DMS79 (cell line): ENCODE measurements around the gene NSMCE3.

Experiments used
- DNase-seq: peaks from one replicate; lab custom pipeline; 2025; lab: John Stamatoyannopoulos, UW

NSMCE3 gene

DNA sequence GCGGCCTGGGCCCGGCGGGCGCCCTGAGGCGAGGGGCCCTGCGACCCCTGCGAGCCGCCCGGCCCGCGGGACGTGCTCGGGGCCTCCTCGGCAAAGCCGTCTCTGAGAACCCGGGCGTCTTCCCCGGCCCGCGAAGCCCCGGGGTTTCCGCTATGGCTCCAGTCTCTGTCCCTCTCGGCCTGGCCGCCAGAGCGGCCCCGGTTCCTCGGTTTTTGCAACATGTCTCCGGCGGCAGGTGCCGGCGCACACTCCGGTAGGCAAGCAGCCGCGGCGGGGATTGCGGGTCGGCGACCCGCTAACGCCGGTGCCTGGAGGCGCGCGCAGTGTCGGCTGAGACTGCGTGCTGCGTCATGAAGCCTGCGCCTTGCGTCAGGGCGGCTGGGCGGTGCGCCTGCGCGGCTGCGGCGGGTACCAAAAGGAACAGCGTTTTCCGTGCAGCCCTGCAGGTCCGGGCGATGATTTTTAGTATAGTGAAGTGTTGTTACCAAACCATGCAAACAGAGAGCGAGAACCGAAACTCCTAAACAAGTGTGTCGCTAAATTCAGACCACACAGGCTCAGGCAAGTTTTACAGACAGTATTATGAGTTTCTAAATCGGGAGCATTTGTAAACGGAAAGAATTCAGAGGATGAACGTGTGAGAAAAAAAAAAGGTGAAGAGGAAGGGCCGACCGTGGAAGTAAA lies at the start of gene NSMCE3:
TSS of gene NSMCE3 (minus strand) at position 338 of the 684 bp plus-strand sequence. CDS start at position 221, 117 bp downstream.
- peak; percentile 32 for DNase-seq

DNA sequence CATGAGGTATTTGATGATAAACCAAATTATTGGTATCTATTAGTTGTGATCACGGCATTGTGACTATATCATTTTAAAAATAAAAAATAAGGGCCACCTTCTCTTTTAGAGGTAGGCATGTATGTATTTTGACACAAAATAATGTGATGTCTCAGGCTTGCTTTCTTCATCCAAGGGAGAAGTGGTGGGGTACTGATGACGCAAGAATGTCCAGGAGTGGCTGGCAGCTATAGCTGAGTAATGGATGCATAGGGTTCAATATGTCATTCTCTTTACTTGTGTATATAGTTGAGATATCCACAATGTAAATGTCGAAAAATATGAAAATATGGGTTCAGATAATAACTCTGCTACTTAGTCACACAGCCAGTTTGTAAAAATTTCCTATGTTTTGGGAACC lies 46.8 kb upstream of the NSMCE3 start:
- no peak for DNase-seq

DNA sequence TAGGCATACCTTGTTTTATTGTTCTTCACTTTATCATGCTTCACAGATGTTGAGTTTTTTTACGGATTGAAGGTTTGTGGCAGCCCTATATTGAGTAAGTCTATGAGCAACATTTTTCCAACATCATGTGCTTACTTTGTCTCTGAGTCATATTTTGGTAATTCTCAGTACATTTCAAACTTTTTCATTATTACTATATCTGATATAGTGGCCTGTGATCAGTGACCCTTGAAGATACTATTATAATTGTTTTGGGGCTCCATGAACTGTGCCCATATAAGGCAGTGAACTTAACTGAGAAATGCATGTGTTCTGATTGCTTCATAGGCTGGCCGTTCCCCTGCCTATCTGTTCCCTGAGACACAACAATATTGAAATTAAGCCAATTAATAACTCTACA lies 42.8 kb upstream of the NSMCE3 start:
- no peak for DNase-seq

DNA sequence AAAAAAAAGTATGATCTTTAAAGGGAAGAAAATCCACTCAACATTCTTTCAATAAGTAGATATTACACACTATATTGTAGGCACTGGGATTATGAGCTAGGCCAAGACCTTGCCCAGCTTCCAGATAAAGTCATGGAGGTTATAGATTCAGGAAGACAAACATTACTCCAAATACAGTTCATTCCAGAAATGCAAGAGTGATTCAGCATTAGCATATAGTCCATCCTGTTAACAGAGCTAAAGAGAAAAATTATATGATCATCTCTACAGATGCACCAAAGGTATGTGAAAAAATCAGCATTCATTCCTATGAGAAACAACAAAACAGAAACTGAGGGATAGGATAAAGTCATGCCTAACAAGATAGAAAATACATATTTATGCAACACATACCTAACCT lies 42.1 kb upstream of the NSMCE3 start:
- no peak for DNase-seq

DNA sequence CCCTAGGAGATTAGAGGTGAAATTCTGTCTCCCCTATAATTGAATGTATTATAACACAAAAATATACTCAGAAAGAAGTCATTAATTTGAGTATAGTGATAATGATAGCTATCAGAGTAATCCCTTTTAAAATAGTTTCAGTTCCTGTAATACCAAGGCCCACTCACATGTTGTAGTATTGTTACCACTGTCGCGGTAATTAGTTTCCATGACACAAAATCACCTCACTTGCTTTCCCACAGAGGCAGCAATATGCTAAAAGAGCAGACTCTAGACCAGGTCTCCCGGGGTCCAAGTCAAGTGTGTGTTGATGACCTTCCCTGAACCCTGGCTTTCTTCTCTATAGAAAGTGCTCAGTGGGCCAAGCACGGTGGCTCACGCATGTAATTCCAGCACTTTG lies 39.5 kb upstream of the NSMCE3 start:
- no peak for DNase-seq

DNA sequence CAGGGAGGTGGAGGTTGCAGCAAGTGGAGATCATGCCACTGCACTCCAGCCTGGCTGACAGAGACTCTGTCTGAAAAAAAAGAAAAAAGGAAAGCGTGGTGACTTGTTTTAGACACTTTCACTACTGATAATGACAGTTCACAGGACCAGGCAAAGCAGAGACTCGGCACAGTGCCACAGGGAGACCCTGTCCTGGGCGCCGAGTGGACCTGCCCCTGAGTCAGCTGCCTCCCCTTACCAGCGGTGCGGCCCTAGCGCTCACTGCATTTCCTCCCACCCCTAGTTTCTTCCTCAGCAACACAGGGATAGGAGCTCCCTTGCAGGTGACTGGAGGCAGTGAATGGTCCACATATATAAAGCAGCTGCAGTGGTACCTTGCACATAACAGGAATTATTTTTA lies 38.7 kb upstream of the NSMCE3 start:
- no peak for DNase-seq

DNA sequence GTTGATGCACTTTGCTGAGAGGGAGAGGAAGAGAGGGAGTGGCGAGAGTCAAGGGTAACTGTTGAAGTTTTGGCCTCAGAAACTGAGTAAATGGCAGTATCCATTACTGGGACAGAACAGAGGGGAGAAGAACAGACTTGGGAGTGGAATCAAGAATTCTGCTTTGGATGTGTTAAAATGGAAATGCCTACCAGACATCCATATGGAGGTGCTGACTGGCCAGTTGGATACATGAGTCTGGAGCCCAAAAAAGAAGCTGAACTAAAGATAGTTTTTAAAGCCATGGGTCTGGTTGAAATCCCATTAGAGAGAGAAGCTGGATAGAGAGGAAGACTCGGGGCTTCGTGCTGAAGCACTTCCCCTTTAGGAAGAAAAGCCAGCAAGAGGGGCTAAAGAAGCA lies 35.9 kb upstream of the NSMCE3 start:
- DNase-seq = no peak

DNA sequence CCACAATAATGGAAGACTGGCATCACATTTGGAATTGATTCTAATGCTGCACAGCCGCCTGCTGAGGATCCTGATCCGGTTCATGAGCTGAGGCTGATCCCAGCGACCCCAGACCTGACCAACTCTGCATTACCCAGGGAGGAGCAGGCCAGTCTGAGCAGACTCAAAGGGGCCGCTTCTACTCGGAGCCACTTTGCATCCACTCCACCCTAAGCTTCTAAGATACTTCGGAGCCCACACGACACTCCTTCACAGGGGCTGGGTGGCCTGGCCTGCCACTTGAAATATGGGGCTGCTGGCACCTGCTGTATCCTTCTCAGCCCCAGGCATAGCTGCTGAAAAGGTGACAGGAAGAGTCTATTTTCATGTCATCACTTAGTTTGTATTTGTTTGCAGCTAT lies 33.2 kb upstream of the NSMCE3 start:
- DNase-seq = peak; percentile 5

DNA sequence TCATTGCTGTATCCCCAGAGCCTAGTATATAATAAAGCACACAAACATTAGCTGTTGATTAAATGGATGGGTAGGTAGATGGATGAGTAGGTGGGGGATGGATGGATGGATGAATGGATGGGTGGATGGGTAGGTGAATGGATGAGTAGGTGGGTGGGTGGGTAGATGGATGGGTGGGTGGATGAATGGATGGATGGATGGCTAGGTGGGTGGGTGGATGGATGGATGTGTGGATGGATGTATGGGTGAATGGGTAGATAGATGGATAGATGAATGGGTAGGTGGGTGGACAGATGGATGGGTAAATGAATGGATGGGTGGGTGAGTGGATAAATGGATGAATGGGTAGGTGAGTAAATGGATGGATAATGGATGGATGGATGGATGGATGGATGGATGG lies 30.2 kb upstream of the NSMCE3 start:
- no peak for DNase-seq

DNA sequence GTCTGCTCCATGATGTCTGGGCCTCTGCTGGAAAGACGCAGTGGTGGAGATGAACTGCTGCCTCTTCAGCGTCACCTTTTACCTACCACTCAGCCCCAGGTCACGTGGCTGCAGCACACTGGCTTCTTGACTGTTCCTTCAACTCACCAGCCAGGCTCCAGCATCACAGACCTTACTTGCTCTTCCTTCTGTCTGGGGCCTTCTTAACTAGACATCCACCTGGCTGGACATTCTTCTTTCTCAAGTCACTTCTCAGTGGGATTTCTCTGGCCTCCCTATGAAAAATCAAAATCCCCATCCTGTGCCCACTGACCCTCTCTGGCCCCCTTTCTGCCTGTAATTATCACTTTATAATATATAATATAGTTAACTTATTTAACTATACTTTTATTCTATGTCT lies 29.7 kb upstream of the NSMCE3 start:
- DNase-seq = no peak

DNA sequence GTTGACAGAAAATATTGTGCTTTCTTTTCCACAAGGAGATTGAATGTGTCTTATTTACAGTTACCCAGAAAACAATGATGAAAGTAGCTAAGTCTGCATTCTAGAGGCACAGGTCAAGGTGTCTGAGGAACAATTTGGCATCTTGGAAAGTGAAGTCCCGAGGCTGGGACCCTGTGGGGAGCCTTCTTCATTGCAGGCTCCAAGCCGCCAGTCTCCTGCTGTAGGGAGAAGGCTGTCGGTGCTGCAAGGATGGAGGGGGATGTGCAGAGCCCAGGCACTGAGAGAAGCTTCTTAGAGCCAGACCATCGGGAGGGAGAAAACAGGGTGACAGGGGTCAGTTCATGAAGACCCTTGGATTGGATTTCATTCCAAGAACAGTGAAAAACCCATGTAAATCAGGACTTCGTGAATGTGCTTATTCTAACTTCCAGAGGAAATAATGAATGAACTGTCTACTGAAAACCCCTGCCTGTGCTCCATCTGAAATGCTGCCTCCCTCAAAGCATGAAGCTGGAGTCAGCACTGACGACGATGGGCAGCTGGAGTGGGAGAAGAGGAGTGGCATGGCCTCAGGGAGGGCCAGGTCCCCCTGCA lies 25.2 kb upstream of the NSMCE3 start:
- DNase-seq = no peak

DNA sequence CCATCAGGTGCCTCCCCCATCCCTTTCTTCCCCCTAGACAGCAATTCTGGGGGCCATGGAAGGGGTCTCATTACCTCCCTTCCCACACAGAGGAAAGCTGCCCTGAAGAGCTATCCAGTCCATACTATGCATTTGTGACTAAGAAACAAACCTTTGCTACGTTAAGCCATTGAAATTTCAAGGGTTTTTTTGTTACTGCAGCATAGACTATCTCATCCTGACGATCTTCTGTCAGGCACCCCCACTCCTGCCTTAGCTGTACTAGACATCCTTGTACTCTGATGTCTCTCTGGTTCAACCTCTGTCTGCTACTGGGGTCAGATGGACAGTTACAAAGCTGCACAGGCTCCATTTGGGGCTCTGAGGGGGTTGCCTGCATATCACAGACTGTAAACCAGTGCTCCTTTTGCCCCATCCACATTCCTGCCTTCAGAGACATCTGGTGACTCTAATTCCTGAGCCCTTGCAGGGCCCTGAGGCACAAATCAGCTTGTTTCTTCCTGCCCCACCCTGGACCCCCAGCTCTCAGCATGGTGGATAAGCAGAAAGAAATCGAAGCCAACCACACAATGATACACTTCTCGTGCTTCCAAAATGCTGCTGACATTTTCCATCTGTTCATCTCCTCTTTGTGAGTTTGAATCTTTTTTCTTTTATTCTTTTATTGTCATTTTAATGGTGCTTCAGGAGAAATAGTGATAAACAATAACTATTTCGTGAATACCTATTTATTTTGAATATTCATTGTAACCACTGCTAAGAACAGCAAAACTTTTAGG lies 21.6 kb upstream of the NSMCE3 start:
- no peak for DNase-seq

DNA sequence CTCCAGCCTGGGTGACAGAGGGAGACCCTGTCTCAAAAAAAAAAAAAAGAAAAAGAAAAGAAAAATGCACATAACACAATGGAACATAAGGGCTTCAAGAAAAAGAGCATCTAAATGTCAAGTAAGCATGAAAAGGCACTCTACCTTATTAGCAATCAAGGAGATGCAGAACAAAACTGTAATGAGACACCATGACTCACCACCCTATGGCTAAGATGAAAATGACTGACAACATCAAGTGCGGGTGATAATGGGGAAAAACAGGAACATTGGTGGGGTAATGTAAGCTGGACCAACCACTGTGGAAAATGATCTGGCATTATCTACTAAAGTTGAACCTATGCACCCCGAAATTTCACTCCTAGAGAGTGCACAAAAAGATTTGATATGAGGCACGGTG lies 19.6 kb upstream of the NSMCE3 start:
- DNase-seq = no peak

DNA sequence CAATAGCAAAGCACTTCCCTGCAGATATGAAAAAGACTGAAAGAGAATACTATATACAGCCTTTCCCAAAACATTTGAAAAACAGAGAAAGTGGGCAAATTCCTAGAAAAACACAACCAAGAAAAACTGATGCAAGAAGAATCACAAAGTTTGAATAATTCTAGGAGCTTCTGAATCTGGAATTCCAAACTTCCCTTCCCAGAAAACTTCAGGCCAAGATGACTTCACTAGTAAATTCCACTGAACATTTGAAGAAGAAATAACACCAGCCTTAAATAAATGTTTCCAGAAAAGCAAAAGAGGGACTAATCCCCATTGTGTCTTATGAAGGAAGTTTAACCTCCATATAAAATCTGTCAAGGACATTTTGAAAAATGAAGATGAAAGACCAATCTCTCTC lies 15.8 kb upstream of the NSMCE3 start:
- no peak for DNase-seq

DNA sequence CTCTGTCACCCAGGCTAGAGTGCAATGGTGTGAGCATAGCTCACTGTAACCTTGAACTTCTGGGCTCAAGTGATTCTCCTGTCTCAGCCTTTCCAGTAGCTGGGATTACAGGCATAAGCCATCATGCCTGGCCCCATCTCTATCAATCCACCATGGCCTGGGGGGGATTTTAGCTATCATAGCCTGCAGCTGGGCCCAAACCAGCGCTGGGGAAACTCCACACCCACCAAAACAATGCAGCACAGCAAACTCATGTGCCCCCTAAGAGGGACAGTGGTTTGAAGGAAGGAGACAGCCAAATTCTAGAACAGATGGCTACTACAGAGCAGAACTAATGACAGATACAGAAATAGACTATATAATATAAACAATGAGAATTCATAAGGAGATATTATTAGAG lies 13.8 kb upstream of the NSMCE3 start:
- DNase-seq = no peak

DNA sequence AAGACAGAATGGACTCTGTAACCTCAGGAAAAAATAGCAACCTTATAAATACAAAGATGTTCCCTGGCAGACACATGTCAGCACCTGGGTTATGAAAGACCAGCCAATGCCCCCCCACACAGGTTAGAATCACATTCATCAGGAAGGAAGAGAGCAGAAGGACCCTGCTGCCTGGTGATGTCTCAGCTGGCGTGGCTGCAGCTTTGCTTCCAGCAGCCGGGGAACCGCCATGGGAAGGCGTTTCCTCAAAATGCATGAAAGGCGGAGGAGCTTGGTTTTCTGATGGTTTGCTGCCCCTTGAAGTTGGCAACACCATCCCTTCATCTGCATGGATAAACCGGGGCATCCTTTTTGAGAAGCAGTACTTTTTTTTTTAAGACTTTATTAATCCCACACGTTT lies 10.9 kb upstream of the NSMCE3 start:
- DNase-seq = no peak

DNA sequence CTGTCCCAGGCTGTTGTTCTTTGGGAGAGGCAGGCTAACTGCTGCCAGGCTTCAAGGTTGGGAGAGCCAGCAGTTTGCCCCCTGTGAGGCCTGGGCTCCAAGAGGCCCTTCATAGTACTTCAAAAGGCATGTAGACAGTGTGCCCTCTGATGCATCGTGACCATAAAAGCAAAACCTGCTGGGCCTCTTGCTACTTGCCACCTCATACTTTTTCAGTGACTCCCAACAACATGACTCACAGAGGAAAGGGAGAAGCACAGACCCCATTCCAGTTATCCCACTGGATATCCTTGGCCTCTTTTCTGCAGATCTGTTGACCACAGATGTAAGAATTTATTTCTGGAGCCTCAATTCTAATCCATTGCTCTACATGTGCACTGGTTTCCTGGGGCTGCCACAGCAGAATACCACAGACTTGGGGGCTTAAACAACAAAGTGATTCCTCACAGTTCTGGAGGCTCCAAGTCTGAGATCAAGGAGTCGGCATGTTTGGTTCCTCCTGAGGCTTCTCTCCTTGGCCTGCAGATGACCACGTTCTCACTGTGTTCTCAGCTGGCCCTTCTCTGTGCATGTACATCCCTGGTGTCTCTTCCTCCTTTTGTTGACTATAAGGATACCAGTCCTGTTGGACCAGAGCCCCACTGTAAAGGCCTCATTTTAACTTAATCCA lies 8.9 kb upstream of the NSMCE3 start:
- DNase-seq = no peak

DNA sequence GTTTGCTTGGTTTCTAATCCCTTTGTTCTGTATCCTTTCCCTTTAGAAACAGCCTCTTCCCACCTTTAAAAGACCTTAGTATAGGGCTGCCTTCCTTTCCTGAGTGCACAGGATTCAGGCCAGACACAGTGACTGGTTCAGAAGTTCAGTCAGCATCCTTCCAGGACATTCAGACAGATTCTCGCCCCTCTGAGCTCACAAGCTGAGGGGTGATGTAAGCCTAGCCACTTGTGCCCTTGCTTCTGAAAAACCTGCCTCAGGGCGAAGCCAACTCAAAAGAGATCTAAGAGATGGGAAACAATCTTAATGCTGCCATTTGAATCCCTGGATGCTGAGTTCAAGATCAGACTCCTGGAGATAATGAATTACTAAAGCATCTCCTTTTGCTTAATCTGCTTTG lies 6.7 kb upstream of the NSMCE3 start:
- no peak for DNase-seq

DNA sequence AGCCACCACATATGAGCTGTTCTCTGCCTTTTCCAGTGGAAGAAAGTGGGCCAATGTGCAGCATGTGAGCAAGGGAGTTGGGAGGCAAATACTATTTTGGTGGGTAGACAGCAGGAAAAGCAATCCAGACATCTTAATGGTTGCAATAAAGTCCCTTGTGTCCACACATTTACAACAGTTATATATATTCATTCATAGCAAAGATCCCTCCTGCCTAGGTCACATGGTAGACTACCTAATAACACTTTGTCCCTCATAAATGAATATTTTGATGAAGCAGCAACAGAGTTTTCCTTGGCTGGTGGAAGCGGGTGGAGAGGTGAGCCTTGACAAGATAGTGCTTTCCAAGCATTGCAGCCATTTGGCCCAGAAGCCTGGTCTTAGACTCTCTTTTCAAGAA lies 6.2 kb upstream of the NSMCE3 start:
- no peak for DNase-seq

DNA sequence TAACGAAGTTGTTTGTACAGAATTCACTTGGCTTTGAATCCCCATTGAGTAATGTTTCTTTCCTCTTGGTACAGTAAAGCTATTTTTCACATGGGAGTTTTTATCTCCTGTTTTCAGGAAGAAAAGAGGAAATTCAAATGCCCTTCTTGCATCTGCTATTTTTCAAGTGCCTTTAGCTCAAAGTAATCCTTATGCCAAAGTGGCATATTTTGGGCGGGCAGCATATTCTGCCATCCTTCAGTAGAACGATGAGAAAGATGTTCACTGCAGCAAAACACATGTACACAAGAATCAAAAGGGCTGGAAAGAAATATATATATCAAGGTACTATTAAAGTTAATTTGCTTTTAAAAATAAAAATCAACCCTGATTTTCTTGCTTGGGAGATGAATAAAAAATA lies 5.3 kb upstream of the NSMCE3 start:
- no peak for DNase-seq

DNA sequence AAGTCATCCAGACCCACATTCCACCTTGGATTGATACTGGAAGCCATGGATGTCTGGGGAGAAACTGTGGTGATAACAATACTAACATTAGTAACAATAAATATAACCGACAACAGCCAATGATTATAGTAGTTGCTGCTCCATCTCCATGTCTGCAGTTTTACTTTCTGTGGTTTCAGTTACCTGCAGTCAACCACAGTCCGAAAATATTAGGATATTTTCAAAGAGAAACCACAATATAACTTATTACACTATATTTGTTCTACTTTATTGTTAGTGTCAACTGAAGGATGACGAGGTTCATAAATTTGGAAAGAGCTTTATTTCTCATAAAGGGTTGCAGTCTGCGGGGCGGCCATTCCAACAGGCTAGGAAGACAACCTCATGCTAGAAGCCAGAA lies 2.6 kb upstream of the NSMCE3 start:
- no peak for DNase-seq

DNA sequence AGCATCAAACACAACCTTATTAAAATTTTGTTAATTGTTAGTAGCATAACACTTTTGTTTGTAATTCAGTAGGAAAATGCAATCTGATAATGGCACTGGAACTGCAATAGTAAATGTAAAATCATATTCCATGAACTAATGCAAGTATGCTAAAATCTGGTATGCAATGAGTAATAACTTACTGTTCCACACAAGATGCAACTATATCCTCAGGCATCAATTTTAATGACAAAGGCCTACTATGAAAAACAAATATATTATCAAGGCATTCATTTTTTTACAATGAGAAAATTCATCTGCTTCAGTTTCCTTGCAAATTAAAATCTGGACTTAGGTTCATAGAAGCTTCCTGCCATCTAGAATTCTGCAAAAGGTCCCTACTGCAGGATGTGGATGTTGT lies 1.4 kb upstream of the NSMCE3 start:
- no peak for DNase-seq
